Smooth muscle cell (in vitro differentiated cells): ENCODE measurements around the gene FLT3. TPM values are rescaled to one million over a fixed set of nuclear protein-coding genes. Genes with fewer than 3 reads are reported as not detected.
"Not testable (repeated sequence)": the region's sequence is repeated elsewhere in the genome, so short reads cannot be mapped to it uniquely, and the experiment has no call there.

ENCODE experiments used
- DNase-seq: peaks from one replicate; lab custom pipeline; 2025; ENCODE audit not compliant: unreplicated experiment; lab: John Stamatoyannopoulos, UW
- H2AFZ ChIP-seq: fragments of 200-600 bp; sonication (generic); 2 replicates; pipeline ENCODE4 v1.6.0; 2016; ENCODE audit warnings: antibody characterized with exemption, low read depth, mild to moderate bottlenecking
- H3F3A ChIP-seq: fragments of 200-600 bp; sonication (generic); 2 replicates; pipeline ENCODE4 v1.6.0; 2017; ENCODE audit warnings: antibody characterized with exemption, low read depth
- H3K27ac ChIP-seq: fragments of 200-600 bp; sonication (generic); 2 replicates; pipeline ENCODE4 v1.5.1; 2016; ENCODE audit warnings: low read depth, mild to moderate bottlenecking
- H3K27me3 ChIP-seq: fragments of 200-600 bp; sonication (generic); 2 replicates; pipeline ENCODE4 v1.6.1; 2016; ENCODE audit warnings: low read depth, mild to moderate bottlenecking
- H3K36me3 ChIP-seq: fragments of 200-600 bp; sonication (generic); 2 replicates; pipeline ENCODE4 v1.5.1; 2016; ENCODE audit warnings: low read depth
- H3K4me1 ChIP-seq: fragments of 200-600 bp; sonication (generic); 2 replicates; pipeline ENCODE4 v1.5.1; 2016; ENCODE audit warnings: low read depth
- H3K4me2 ChIP-seq: fragments of 200-600 bp; sonication (generic); 2 replicates; pipeline ENCODE4 v1.6.0; 2016; ENCODE audit warnings: mild to moderate bottlenecking
- H3K4me3 ChIP-seq: fragments of 200-600 bp; sonication (generic); 2 replicates; pipeline ENCODE4 v1.5.1; 2016; ENCODE audit warnings: mild to moderate bottlenecking
- H3K79me2 ChIP-seq: fragments of 200-600 bp; sonication (generic); 2 replicates; pipeline ENCODE4 v1.6.0; 2016; ENCODE audit warnings: low read depth, mild to moderate bottlenecking
- H3K9ac ChIP-seq: fragments of 200-600 bp; sonication (generic); 2 replicates; pipeline ENCODE4 v1.6.0; 2016; ENCODE audit warnings: low read depth
- H3K9me3 ChIP-seq: fragments of 200-600 bp; sonication (generic); replicated peaks from 2 replicates; pipeline ENCODE4 v1.5.1; 2016; ENCODE audit warnings: low read depth
- H4K20me1 ChIP-seq: fragments of 200-600 bp; sonication (generic); 2 replicates; pipeline ENCODE4 v1.6.0; 2016; ENCODE audit warnings: low read depth
- CTCF ChIP-seq: fragments of 200-600 bp; sonication (generic); IDR thresholded peaks from 2 replicates; pipeline ENCODE4 v1.5.1; 2017; ENCODE audit warnings: borderline replicate concordance, mild to moderate bottlenecking, antibody characterized with exemption; ENCODE audit not compliant: insufficient read depth, poor library complexity, severe bottlenecking
- WGBS: methylation state at CpG from one replicate; pipeline ENCODE4 v1.1.7; 2016; ENCODE audit warnings: low lambda C conversion rate; 5-methylcytosine and 5-hydroxymethylcytosine counted together
- polyA plus RNA-seq: library from polyadenylated mRNA; unstranded; fragments of >200 nt; fragmentation: Nextera tagmentation; extraction: Ambion mirVana; gene quantifications from 2 replicates; pipeline ENCODE4 v1.2.1, GENCODE V29; 2016
- total RNA-seq: library from RNA; depleted of rRNA; stranded (reverse); fragments of >200 nt; gene quantifications from 2 replicates; pipeline ENCODE4 v1.2.3, GENCODE V29; 2014

The FLT3 gene
- total and polyA plus RNA-seq, 2 experiments from 2014 or later, result not detected

DNA sequence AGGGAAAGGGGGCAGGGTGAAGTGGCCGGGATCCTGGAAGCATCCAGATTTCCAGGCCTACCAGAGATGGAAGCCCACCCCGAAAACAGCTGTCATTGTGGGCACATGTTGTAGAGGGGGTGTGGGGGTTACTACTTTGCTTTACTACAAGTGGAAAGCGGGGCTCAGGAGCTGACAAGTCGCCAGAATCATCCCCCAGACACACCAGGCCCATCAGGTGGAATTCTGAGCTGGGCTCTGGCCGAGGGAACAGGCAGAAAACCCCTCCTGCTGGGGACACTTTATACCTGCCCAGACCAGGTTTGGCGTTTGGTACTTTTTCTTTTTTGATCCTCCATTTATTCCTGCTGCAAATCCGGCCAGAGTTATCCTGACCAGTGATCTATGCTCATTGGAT, 135.0 kb downstream of the FLT3 start:
- Histone ChIP-seq H3K9ac (no peak overlapping the region), H3K27me3 (peaks cover 98% of the 10 kb centered on the region), H4K20me1 (no peaks in the 10 kb centered on the region), H3K4me1 (peaks cover 33% of the 10 kb centered on the region), H3K36me3 (no peaks in the 10 kb centered on the region), H3K4me3 (peak overlapping the region; percentile 43), H3K27ac (no peak overlapping the region), H3K9me3 (no peaks in the 10 kb centered on the region), H3F3A (no peaks in the 10 kb centered on the region), H2AFZ (no peak overlapping the region), H3K79me2 (no peaks in the 10 kb centered on the region), H3K4me2 (no peak overlapping the region)
- WGBS, result 59% methylated on average over 7 of the region's 7 CpGs
- no peak for TF ChIP-seq CTCF
- no peak for DNase-seq

- WGBS, result 69% methylated on average over 15 of the region's 15 CpGs
- Histone ChIP-seq H3K27ac (no peak overlapping the region), H2AFZ (no peak overlapping the region), H3K4me1 (peaks cover 36% of the 10 kb centered on the region), H3K36me3 (no peaks in the 10 kb centered on the region), H4K20me1 (no peaks in the 10 kb centered on the region), H3K27me3 (peaks cover 98% of the 10 kb centered on the region), H3K4me3 (peak overlapping the region; percentile 43), H3F3A (no peaks in the 10 kb centered on the region), H3K4me2 (no peak overlapping the region), H3K79me2 (no peaks in the 10 kb centered on the region), H3K9ac (no peak overlapping the region), H3K9me3 (no peaks in the 10 kb centered on the region)
- DNase-seq, result no peak
- TF ChIP-seq CTCF, result no peak
Observed at GRCh38 chr13:27964741-27965323, 135.5 kb downstream of the FLT3 start.

- H3K9ac ChIP-seq, H2AFZ ChIP-seq, H3K9me3 ChIP-seq, H3K79me2 ChIP-seq, H3F3A ChIP-seq, H4K20me1 ChIP-seq, H3K4me2 ChIP-seq, H3K27ac ChIP-seq, H3K36me3 ChIP-seq, H3K4me3 ChIP-seq, DNase-seq: not testable (repeated sequence)
- peaks cover 98% of the 10 kb centered on the region for H3K27me3 ChIP-seq
- H3K4me1 ChIP-seq, result peaks cover 34% of the 10 kb centered on the region
- WGBS, result 86% methylated on average over 13 of the region's 13 CpGs
Observed at GRCh38 chr13:27964206-27964605, 136.2 kb downstream of the FLT3 start.

- no peak for DNase-seq
- Histone ChIP-seq H3K9me3 (no peaks in the 10 kb centered on the region), H3K27me3 (peaks cover 98% of the 10 kb centered on the region), H2AFZ (no peak overlapping the region), H3K4me2 (no peak overlapping the region), H3K27ac (no peak overlapping the region), H3F3A (no peaks in the 10 kb centered on the region), H3K4me3 (no peak overlapping the region), H3K4me1 (peaks cover 28% of the 10 kb centered on the region), H3K9ac (no peak overlapping the region), H3K79me2 (no peaks in the 10 kb centered on the region), H3K36me3 (no peaks in the 10 kb centered on the region), H4K20me1 (no peaks in the 10 kb centered on the region)
- no peak for TF ChIP-seq CTCF
- 83% methylated on average over 3 of the region's 3 CpGs for WGBS
Observed at GRCh38 chr13:27963491-27963890, 136.9 kb downstream of the FLT3 start.
